GM18907 (cell line): ENCODE results near the gene PHLDB2.
A peak's percentile ranks its signal among the peaks of the same experiment; 100 is the strongest.
"Not testable (repeated sequence)": the region's sequence is repeated elsewhere in the genome, so short reads cannot be mapped to it uniquely, and the experiment has no call there.

Experiments
- ATAC-seq: cut with Tn5 transposase; IDR thresholded peaks from one replicate; pipeline ENCODE4 v1.9.1; 2021; ENCODE audit warnings: mild to moderate bottlenecking, moderate library complexity; ENCODE audit not compliant: unreplicated experiment

The PHLDB2 gene

GRCh38 chr3:111859061-111859973 lies at the start of gene PHLDB2:
Gene PHLDB2 (plus strand): TSS chr3:111859265. CDS start chr3:111884078, 24,813 bp downstream.
- ATAC-seq, result peak; percentile 37

- no peak for ATAC-seq
Observed at GRCh38 chr3:111810909-111811308, 48.2 kb upstream of the PHLDB2 start.

GRCh38 chr3:111811811-111812210 lies 47.3 kb upstream of the PHLDB2 start:
- no peak for ATAC-seq

- peak; percentile 69 for ATAC-seq
Observed at GRCh38 chr3:111812701-111813100, 46.4 kb upstream of the PHLDB2 start.

- no peak for ATAC-seq
Observed at GRCh38 chr3:111813441-111813840, 45.6 kb upstream of the PHLDB2 start.

GRCh38 chr3:111813979-111814378 lies 45.1 kb upstream of the PHLDB2 start:
- ATAC-seq, result no peak

GRCh38 chr3:111816771-111817170 lies 42.3 kb upstream of the PHLDB2 start:
- ATAC-seq, result not testable (repeated sequence)

- no peak for ATAC-seq
Observed at GRCh38 chr3:111819927-111820326, 39.1 kb upstream of the PHLDB2 start.

GRCh38 chr3:111820651-111821050 lies 38.4 kb upstream of the PHLDB2 start:
- ATAC-seq, result no peak

- no peak for ATAC-seq
Observed at GRCh38 chr3:111821891-111822290, 37.2 kb upstream of the PHLDB2 start.

GRCh38 chr3:111822804-111823203 lies 36.3 kb upstream of the PHLDB2 start:
- ATAC-seq, result no peak

GRCh38 chr3:111823341-111823855 lies 35.7 kb upstream of the PHLDB2 start:
- no peak for ATAC-seq

- ATAC-seq, result no peak
Observed at GRCh38 chr3:111824351-111824750, 34.7 kb upstream of the PHLDB2 start.

- no peak for ATAC-seq
Observed at GRCh38 chr3:111827871-111828270, 31.2 kb upstream of the PHLDB2 start.

GRCh38 chr3:111828530-111828929 lies 30.5 kb upstream of the PHLDB2 start:
- no peak for ATAC-seq

- ATAC-seq, result no peak
Observed at GRCh38 chr3:111829023-111829422, 30.0 kb upstream of the PHLDB2 start.

- ATAC-seq, result no peak
Observed at GRCh38 chr3:111831840-111832239, 27.2 kb upstream of the PHLDB2 start.

- no peak for ATAC-seq
Observed at GRCh38 chr3:111837112-111837511, 22.0 kb upstream of the PHLDB2 start.

GRCh38 chr3:111838133-111838532 lies 20.9 kb upstream of the PHLDB2 start:
- ATAC-seq, result no peak

GRCh38 chr3:111846039-111846438 lies 13.0 kb upstream of the PHLDB2 start:
- ATAC-seq, result no peak

GRCh38 chr3:111846717-111847116 lies 12.3 kb upstream of the PHLDB2 start:
- ATAC-seq, result no peak

- no peak for ATAC-seq
Observed at GRCh38 chr3:111848283-111848682, 10.8 kb upstream of the PHLDB2 start.
